GF-D8 (cell line): Measurements from ENCODE around the gene MCM3AP.

Experiments used
- DNase-seq: peaks from one replicate; lab custom pipeline; 2025; lab: John Stamatoyannopoulos, UW

The MCM3AP gene

GRCh38 chr21:46273341-46273740 is 12.1 kb downstream of the MCM3AP start:
- DNase-seq = no peak

DNA sequence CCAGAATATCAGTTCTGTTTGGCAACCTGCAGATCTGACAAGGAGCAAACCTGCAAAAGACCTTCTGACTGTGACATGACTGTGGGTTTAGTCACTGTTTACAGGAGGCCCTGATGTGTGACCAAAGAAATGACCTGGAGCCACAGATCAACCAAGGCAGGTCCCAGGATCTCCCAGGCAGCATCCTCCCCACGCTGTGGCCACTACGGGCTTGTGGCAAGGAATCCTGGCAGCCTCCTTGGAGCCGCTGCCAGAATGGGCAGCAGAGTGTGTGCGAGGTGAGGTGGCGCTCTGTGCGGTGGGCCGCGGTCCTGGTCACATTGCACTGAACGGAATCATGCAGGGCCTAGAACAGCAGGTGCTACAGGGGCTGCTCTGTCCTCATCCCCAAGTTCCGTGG is 15.9 kb downstream of the MCM3AP start:
- DNase-seq = no peak

DNA sequence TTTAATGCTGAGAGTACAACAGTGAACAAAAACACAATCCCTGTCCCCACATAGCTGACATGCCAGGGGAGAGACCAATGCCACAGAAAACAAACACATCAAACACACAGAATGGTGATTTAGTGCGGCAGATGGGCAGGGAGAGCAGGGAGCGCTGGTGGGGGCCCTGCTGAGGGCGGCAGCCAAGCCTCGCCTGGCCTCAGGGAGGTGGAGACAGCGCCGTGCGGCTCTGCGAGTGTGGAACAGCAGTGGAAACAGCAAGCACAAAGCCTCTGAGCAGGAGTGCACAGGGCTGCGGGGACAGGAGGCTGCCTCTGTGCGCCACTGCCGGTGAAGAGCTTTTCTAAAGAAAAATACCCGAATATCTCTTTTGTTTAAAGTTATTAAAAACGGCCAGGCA is 17.0 kb downstream of the MCM3AP start:
- no peak for DNase-seq

DNA sequence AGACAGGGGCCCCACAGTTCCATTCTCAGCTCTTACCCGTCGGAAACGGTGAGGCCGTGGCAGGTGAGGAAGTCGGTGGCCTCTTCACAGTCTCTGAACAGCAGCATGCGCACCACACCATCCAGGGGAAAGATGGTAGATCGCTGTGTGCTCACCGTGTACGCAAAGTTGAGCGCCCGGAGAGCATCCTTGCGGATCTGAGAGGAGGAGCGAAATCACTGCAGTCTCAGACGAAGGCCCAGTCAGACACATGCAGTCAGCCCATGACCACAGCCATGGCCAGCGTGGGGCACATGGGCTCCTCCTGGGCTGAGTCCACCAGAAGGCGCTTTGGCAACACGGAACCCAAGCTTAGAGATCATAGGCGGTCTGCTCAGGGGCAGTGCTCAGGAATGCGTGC is 18.5 kb downstream of the MCM3AP start:
- no peak for DNase-seq

DNA sequence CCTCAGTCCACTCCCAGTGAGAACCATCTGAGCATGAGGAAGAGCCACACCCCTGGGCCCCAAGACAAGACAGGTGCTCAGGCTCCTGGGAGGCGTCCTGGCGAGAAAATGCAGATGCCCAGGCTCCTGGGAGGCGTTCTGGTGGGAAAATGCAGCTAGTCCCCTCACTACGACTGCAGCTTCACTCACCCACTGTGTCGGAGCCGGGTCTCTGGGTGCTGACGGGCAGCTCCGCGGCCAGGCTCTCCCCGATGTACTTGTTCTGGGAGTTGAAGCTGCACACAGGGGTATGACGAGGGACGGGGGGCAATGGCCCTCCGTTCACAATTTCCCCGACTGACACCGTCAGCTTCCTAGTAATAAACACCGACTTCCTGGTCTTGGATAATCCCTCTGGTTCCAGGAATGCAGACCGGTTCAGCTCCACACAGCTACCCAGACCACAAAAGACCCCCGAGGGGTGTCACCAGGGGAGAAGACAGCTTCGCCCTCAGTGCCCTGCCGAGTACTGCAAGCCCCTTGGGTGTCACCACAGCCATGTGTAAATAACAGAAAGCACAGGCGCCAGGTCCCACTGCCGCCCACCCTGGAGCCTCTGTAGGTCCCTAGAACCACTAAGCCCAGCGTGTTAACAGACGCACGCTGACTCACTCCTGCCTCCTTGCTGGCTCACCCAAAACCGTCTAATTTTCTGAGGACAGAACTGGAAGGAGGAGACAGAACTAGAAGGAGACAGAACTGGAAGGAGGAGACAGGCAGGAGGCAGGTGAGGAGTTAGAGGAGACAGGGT is 19.5 kb downstream of the MCM3AP start:
- no peak for DNase-seq

GRCh38 chr21:46264690-46265144 is 20.7 kb downstream of the MCM3AP start:
- no peak for DNase-seq

- no peak for DNase-seq
Measured at GRCh38 chr21:46264046-46264689, 21.2 kb downstream of the MCM3AP start.

DNA sequence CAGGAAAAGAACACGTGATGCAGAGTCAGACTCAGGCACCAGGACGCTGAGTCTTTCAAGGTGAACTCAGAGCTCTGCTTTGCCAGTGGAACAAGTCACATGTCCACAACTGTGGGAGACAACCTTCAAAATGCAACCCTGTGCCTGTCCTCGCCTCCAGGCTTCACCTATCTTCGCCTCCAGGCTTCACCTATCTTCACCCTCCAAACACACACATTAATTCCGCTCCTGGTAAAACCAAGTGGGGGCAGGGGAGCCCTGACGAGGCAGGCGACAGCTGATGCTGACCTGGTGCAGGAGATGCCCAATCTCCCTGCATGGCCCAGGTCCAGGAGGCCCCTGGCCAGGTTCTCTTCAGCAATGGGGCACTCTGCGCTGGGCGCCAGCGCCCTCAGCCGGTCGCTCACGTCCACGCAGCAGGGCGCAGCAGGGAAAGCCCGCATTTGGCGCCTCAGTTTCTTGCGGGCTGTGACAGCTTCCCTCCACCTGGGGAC is 28.9 kb downstream of the MCM3AP start:
- DNase-seq = no peak

DNA sequence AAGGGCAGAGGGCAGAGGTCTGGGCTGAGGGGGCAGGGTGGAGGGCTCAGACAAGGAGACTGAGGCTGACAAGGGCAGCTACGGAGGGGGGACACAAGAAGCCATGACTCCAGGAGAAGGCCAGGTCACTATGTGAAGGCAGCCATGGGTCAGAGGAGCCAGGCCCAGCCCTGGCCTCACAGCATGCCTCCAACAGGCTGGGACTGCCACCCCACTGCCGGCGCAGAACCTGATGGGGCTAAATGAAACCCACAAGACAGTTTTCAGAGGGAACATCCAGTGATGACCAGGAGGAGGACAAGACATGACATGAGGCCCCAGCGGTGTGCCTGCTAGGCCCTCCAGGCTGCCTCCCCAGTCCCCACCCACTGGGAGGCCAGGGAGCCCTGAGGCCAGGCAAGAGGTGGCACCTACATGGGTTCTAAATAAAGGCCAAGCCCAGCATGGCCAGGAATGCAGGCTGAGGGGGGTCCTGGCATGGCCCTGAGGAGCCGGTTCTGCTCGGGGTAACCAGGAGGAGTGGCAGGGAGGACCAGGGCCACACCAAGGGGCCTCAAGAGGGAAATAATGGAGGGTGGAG is 29.6 kb downstream of the MCM3AP start:
- no peak for DNase-seq

- no peak for DNase-seq
Measured at GRCh38 chr21:46255166-46255565, 30.2 kb downstream of the MCM3AP start.

DNA sequence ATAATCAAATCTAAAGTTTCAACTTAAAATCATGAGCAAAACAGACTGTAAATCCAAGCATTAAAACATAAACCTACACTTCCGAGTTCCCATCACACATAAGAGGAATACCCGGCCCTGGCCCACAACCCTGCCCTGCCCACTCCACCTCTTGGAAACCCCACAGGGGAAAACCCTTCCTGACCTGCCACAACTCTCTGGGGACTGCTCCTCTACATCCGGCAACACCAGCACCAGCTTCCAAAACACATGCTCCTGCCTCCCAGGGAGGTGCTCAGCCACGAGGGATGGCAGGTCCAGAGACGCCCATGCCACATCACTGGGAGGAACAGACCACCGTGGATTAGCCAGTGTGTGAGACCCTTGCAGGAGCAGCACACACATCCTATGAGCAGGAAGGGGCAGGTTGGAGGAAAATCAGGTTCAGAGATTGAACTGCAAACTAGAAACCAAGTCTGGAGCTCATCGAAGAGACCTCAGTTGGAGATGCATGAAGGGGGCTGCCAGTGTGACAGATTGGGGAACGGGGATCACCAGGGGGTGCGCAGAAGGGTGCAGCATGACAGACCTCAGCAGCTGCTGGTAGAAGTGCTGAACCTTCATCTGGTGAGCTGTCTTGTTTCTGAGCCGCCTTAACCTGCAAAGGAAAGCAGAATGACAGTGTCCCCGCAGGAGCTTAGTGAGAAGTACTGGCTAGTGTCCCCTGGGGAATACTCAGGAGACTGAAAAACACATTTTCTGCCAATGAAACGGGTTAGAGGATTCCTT is 31.0 kb downstream of the MCM3AP start:
- DNase-seq = peak; percentile 83

GRCh38 chr21:46253610-46254124 is 31.7 kb downstream of the MCM3AP start:
- DNase-seq = peak; percentile 99

DNA sequence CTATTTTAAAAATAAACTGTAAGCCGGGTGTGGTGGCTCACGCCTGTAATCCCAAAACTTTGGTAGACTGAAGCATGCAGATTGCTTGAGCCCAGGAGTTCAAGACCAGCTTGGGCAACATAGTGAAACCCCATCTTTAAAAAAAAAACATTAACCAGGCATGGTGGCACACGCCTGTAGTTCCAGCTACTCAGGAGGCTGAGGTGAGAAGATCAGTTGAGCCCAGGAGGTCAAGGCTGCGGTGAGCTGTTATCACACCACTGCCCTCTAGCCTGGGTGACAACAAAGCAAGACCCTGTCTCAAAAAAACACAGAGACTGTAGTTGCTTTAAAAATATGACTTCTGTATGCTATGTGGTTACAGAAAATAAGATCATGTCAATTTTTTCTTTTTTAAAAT is 32.6 kb downstream of the MCM3AP start:
- DNase-seq = no peak

DNA sequence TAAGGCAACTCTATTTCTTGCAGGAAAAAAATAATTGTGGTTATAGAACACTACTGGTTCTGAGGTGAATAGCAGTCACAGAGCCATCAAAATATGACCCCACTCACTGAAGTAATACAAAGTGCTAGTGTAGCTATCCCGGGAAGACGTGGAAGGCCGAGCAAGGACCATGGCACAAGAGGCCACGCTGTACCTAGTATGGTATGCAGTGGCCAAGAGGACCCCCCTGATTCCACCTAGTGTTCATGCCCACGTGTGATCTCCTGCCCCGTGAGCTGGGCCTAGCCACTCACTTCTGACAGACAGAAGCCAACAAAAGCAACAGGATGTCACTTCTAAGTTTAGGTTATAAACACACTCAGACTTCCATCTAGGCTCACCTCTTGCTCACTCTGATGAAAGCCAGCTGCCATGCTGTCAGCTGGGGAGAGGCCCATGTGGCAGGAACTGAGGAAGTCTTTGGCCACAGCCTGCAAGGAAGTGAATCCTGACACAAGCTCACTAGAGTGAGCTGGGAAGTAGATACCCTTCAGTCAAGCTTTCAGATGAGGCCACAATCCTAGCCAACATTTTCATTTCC is 35.2 kb downstream of the MCM3AP start:
- DNase-seq = peak; percentile 7

DNA sequence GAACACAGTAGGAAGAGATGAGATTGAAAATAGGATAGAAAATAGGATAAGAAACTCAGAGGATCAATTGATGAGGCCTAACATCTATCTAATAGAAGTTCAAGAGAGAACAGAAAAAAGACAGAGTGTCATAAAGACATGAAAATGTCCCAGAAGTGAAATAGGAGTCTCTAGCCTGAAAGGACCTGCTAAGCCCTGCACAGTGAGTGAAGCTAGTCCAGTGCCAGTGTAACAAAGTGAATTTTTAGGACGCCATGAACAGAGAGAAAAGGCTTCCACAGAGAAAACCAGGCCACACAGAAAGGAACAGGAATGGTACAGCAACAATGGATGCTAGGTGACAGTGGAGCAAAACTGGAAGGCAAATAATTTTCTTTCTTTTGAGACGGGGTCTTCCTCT is 36.6 kb downstream of the MCM3AP start:
- DNase-seq = no peak

DNA sequence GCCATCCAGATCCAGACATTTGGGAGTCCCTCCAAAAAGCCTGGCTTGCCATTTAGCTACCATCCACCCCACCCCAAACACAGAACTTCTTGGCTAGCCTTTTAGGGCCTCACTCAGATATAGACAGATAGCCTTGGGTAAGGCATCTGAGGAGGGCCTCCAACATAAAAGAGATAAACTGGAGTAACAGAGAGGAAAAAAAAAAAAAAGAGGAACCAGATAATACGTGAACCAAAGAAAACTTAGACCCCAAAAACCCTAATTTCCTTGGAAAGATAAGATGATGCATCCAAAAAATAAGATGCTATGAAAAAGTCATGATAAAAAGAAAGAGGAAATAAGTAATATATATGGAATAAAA is 37.0 kb downstream of the MCM3AP start:
- DNase-seq = no peak

DNA sequence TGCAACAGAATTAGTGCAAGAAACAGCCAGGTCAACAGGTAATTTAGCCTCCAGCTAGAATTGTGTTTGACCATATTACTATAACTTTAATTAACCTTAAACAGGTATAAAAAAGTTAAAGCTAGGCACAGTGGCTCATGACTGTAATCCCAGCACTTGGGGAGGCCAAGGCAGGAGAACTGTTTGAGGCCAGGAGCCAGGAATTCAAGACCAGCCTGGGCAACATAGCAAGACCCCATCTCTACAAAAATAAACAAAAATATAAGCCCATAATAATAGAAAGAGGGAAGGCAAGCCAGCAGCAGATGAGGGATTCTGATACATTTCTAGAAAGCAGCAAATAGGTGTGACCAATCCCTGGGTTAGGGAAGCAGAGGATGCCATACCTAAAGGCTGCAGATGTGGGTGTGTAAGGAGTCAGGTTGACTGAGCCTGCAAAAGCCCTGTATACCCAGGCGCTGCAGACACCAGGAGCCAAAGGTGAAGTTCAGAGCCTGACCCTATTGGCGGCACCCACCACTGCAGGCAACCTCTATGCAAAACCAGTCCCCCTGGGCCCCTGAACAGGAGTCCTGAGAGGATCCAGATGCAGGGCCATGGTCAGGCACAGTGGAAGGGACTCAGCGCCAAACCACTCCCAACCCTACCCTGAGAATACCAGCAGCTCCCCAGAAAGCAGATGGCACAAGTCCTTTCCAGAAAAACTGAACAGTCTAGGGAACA is 37.6 kb downstream of the MCM3AP start:
- DNase-seq = no peak

GRCh38 chr21:46246345-46246744 is 39.1 kb downstream of the MCM3AP start:
- no peak for DNase-seq

DNA sequence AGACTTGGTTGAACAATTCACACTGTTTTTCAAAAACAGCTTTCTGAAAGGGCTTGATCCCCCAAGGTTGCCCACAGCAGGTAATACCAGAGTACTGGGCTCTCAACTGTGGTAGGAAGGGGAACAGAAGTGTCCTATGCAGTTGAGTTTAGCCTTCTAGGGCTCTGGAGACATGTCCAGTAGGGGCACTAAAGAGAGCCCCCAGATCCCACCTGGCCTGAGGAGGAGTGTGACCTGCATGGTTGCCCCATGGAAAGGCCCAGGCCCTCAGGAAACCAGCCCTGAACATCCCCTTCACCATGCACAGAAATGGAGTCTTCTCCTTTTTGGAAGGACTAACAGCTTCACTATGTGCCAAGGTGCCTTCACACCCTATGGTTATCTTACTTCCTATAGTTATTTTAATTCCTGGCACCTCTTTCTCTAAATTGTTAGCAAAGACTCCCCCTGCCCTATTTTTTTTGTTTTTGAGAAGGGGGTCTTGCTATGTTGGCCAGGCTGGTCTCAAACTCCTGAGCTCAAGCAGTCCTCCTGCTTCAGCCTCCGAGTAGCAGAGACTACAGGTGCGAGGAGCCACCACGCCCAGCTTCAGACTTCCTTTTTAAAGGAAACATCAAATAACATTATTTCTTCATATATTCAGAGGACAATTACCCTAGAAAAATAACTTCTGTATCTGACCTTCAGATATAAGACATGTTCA is 40.0 kb downstream of the MCM3AP start:
- DNase-seq = no peak

DNA sequence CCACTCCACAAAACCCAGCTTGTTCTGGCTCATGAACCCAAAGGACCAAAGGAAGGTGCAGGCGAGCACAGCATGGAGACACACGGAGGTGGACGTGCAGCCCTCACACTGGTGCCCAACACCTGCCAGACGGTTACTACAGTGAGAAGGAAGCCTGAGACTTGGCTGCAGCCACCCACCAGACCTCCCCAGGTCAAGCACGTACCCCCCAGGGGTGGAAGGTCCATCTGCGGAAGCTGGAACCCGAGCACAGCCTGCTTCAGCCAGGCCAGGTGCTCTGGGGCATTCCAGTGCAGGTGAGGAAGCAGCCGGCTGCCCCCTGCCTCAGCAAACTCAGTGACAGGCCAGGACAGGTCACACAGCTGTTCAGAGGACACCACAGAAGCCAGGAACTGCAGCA is 40.8 kb downstream of the MCM3AP start:
- no peak for DNase-seq

GRCh38 chr21:46243960-46244361 is 41.5 kb downstream of the MCM3AP start:
- no peak for DNase-seq
